ENCODE results near the gene QRICH1.

Gene QRICH1

GRCh38 chr3:49112262-49112661 is 18.4 kb upstream of the QRICH1 start:
- no peak for DNase-seq

DNA sequence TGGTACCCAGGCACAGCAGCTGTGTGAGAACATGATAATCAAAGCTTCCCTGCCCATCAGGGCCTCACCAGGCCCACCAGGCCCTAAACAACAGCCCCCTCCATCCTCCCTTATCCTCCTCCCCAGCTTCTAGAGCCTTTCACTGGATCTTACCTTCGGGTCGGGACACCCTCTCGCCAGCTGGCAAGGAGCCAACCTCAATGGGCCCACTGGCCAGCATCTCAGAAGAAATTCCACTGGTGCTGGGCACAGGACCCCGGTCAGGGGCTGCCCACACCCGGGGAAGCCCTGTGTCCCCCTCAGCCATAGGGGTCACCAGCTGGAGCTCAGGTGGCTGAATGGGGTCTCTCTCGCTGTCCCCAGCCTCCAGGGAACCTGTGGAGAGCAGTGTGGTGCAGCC is 17.5 kb upstream of the QRICH1 start:
- DNase-seq, result no peak

DNA sequence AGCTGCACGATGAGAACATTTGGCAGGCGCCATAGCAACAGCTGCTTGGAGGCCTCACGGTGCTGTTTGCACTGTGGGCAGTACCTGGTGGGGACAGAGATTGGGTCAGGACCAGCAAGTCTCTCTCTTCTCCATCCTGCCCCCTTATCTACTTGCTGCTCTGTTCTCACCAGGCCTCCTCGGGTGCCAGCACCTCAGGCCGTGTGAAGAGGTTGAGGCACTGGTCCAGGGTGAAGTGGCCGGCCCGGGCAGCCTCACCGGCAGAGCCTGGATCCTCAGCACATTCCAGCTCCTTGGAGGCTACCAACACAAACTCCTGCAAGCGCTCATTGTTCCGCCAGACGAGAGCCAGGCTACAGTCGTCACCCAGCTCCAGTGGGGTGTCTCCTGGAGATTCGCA is 16.9 kb upstream of the QRICH1 start:
- DNase-seq, result no peak

- DNase-seq, result no peak
Observed at GRCh38 chr3:49108346-49108745, 14.5 kb upstream of the QRICH1 start.

- peak; percentile 15 for DNase-seq
Observed at GRCh38 chr3:49104427-49105291, 10.8 kb upstream of the QRICH1 start, which contains the start of gene QARS1. QARS1 (minus strand) TSS chr3:49104757; CDS start chr3:49104733, 24 bp downstream.

GRCh38 chr3:49104052-49104426 is 10.2 kb upstream of the QRICH1 start:
- DNase-seq, result no peak

DNA sequence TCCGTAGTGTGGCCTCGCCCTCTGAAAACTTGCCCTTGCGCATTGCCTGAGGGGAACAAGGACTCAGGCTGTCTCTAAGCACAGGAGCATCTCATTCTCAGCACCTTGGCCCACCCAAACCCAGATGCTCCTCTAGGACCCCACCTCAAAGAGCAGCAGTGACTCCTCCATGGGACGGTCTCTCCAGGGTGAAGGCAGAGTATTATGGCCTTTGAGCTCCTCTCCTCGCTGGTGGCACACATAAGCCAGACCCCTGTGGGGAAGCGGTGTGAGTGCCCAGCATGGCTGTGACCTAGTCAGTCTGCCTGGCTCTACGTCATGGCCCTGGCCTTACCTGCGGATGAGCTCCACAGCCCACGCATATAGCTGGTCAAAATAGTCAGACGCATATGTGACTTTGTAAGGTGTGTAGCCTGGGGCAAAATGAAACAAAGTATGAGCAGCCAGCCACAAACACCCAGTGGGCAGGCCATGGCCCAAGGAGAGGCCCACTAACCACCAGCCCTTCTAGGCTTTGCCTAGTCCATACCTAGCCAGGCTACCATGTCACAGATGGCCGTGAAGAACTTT is 6.3 kb upstream of the QRICH1 start:
- no peak for DNase-seq

GRCh38 chr3:49098910-49099630 is 5.2 kb upstream of the QRICH1 start:
- no peak for DNase-seq

DNA sequence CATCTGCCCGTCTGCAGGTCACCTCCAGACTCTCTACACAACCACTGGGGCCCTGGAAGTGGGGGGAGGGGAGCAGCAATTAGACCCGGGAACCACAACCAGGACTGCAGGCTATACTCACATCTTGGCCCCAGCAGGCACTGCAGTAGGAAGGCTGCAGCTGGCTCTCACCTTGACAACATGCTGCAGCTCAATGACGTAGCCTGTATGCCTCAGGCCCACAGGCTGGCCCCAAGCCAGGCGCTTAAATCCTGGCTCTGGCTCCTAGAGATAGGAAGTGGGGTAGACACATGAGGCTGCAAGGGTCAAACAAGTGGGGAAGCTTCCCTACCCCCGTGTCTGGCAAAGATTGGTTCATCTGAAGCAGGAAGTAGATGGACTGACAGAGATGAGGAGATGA is 4.6 kb upstream of the QRICH1 start:
- DNase-seq, result no peak

GRCh38 chr3:49092938-49093852 is 676 bp downstream of the QRICH1 start:
- DNase-seq, result no peak

- no peak for DNase-seq
Observed at GRCh38 chr3:49081429-49081828, 12.4 kb downstream of the QRICH1 start.

DNA sequence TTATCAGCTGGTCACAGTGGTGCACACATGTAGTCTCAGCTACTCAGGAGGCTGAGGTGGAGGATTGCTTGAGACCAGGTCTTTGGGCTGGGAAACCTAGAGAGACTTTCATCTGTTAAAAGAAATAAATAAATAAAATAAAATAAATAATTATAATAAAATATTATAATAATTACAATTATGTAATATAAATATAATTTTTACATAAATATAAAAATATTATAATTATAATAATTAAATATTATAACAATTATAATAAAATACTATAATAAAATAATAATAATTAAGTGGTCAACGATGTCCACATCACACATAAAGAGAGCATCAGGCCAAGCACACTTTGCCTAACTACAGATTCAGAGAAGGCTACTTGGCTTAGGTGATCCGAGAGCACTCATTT is 14.6 kb downstream of the QRICH1 start:
- DNase-seq, result no peak

GRCh38 chr3:49076646-49077045 is 17.2 kb downstream of the QRICH1 start:
- DNase-seq, result no peak

DNA sequence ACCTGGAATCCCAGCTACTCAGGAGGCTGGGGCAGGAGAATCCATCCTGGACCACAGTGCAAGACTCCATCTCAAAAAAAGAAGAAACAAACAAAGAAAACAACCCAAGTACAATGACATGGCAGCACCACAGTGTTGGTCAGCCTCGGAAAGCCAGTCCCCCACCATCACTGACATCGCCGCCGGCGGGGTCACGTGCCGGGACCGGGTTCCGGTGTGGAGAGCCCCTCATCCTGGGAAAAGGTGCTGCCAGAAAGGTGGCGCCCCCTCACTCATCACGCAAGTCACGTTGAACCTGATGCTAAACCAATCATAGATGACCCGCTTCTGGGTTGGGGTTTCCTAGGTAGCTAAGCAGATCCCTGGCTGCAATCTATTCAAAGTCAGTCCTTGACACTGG is 17.8 kb downstream of the QRICH1 start:
- DNase-seq, result no peak

DNA sequence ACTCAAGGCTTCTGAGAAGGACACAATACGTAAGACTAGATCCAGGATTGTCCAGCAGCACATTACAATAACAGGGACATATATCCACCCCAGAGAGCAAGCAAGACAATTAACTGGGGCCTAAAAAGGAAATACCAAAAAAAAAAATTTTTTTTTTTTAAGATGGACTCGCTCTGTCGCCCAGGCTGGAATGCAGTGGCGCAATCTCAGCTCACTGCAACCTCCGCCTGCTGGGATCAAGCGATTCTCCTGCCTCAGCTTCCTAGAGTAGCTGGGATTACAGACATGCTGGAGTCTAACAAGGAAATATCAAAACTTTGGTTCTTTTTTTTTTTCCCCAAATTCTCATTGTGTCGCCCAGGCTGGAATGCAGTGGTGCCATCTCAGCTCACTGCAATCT is 35.9 kb downstream of the QRICH1 start:
- no peak for DNase-seq

DNA sequence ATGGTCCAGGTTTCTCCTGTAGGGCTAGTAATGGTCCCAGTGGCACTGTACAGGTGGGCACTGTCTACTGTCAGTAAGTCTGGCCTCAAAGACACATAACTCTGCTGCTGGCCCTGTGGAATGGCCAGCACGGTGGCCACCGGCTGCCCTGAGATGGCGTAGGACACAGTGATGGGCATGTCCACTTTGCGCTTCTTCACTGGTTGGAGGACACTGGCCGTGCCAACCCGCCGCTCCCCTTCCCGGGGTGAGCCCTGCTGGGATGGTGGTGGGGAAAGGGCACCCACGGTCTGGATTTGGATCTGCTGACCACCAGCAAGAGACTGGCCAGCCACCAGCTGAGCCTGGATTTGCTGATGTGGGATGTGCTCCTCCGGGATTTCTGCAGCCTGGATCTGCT is 36.6 kb downstream of the QRICH1 start:
- DNase-seq, result no peak

DNA sequence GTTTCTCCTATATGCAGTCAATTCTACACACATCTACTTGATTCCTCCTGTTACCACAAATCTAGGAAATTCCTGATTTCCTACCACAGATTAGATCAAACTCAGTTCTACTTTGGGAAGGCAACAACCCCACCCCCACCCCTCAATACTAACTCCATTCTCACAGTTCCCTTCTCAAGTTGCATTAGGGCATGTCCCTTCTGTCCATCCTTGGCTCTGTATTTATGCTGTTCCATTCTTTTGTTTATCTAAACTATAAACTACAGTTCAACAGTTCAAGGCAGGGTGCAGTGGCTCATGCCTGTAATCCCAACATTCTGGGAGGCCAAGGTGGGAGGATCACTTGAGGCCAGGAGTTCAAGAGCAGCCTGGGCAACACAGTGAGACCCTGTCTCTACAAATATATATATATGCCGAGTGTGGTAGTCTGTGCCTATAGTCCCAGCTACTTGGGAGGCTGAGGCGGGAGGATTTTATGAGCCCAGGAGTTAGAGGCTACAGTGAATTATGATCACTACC is 39.5 kb downstream of the QRICH1 start:
- no peak for DNase-seq

- DNase-seq, result no peak
Observed at GRCh38 chr3:49053543-49053942, 40.3 kb downstream of the QRICH1 start.

DNA sequence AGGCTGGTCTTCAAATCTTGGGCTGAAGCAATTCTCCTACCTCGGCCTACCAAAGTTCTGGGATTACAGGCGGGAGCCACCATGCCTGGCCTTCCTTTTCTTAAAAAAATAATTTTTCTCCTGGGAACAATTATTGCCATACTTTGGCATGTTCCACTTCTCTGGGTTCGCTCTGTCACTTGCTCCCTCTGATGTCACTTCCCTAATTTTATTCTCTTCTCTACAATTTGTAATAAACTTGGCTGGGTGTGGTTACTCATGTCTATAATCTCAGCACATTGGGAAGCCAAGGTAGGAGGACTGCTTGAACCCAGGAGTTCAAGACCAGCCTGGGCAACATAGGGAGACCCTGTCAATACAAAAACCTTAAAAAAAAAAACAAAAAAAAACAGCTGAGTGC is 58.6 kb downstream of the QRICH1 start:
- no peak for DNase-seq

DNA sequence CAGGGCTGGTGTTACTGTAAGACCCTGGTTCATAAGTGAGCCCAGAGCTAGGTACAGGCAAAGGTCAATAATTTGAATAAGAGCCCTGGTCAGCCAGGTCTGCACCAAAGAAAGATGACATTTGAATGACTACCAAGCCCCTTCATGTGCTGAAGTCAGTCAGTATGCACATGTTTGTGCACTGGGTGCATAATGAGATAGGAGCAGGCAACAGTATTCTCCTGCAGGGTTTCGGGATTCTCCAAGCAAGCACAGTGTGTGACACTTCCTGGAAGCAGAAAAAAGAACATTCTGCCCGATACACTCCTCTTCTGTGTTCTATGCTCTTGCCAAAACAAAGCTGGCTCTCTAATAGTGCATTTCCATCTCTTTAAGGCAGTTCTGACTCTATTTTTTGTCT is 59.2 kb downstream of the QRICH1 start:
- DNase-seq, result no peak

DNA sequence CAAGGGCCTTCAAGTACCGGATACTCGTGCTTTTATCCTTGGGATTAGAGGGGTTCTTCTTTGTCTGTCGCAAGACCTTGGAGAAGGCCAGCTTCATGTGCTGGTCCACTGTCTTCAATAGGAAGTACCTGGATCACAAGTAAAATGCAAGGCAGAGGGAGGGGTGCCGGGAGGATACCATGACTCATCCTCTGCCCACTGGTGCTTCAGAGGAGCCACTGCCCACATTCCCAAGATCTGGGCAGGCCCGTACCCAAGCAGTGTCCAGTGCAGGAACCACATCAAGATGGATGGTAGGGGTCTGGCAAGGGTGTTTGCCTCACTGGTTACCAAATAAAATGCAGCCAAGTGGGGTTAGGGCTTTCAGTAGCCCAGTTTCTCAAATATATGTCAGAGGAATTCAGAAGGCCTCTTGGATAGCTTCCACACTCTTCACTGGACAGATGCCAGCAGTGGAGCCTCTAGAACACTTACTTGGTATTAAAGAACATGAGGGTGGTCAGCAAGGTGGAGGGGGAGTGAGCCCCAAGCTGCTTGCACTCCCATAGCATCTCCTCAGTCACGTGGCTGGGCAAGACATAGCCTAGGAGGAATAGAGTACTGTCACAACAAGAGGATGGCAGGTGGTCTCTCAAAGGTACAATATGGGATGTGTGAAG is 61.1 kb downstream of the QRICH1 start:
- DNase-seq, result no peak

DNA sequence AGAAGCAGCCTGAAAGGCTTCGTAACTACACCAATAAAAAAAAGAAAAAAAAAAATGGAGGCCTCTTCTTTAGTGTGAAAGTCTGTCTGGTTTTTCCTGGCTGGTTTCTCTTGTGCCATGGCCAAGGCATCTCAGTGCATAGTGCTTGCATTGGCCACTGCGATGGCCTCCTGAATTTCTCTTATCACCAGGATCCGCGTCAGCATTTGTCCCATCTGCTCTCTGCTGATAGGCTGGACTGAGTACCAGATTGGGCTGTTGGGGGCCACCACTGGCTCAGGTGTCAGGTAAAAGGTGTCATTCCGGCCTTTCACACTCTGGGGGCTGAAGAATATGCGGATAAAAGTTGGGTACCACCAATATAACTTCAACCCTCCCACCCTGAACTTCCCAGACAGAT is 63.5 kb downstream of the QRICH1 start:
- no peak for DNase-seq

Measured in NCI-H1417 treated with DMSO at 0.1 percent for 48 hours (cell line).